Stimulated activated CD8-positive, alpha-beta memory T cell treated with anti-CD3 and anti-CD28 coated beads, Interleukin-2, amount 100 ng/mL, for 48 hours (primary cell): Measurements from ENCODE around the gene TMEM167B.
"Not testable (repeated sequence)": the region's sequence is repeated elsewhere in the genome, so short reads cannot be mapped to it uniquely, and the experiment has no call there.

Experiments
- DNase-seq, 2 donors: peaks; one replicate each; pipeline ENCODE4 v3.0.0-alpha.2; 2020; ENCODE audit warnings: low read depth in 2 of 2

Gene TMEM167B

DNA sequence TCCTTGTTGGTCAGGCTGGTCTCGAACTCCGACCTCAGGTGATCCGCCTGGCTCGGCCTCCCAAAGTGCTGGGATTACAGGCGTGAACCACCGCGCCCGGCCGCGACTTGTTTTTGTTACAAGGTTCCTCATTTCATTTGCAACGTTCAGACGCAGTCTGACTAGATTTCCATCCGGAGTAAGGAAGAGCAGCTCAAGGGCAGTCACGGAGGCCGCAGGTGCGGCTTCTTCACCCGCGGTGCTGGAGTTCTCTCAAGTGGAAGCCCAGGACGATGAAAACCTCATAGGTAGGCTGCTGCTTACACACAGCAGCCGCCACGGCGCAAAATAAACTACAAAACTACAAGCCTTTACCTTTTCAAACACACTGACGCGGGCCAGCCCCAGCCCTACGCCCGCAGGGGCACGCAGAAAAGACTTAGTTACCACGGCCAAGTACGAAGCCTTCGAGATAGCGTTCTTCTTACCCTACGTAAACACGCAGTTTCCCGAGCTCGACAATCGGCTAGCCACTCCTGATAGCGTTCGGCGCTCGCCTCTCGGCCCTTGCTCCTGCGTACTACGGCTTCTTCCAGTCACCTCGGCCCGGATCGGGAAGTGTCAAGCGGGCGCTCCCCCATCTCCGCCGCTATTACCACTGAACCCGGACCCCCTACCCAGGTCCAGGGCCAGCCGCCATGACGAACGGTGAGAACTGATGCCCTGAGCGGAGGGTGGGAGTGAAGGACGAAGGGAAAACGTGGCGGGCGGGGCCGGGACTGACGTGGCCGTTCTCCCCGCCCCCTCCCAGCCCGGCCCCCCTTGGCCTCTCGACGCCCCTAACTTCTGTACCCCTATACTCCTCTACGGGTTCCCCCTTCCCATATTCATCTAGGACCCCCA lies at the start of gene TMEM167B:
TMEM167B (plus strand) TSS at position 569 of the 882 bp plus-strand sequence; CDS start at position 678, 109 bp downstream.
- peak; percentile 73 to 81 for DNase-seq

GRCh38 chr1:109040989-109041620 lies 49.5 kb upstream of the TMEM167B start:
- DNase-seq: peak; percentile 9 to 16

- DNase-seq: peak; percentile 89 to 93
Measured at GRCh38 chr1:109041621-109042468, 48.7 kb upstream of the TMEM167B start, which contains the start of gene WDR47. WDR47 (minus strand) TSS chr1:109042102; CDS start chr1:109023512, 18,590 bp downstream.

GRCh38 chr1:109045595-109045994 lies 45.0 kb upstream of the TMEM167B start:
- no peak for DNase-seq

GRCh38 chr1:109046671-109047070 lies 43.9 kb upstream of the TMEM167B start:
- no peak for DNase-seq

DNA sequence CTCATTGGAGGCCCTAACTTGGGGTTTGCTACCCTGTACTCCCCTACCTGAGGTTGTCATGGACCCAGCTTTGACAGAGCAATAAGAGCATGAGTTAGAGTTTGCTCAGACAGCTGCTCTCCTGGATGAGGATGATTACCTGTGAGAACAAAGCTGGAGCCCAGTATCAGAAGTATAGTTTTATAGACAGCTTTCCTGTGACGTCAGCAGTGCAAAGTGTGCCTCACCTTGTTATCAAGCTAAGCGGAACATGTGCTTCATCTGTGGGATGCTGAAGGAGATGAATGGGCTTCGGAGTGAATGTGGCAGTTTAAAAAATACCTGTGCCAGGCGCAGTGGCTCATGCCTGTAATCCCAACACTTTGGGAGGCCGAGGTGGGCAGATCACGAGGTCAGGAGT lies 43.2 kb upstream of the TMEM167B start:
- DNase-seq: no peak

DNA sequence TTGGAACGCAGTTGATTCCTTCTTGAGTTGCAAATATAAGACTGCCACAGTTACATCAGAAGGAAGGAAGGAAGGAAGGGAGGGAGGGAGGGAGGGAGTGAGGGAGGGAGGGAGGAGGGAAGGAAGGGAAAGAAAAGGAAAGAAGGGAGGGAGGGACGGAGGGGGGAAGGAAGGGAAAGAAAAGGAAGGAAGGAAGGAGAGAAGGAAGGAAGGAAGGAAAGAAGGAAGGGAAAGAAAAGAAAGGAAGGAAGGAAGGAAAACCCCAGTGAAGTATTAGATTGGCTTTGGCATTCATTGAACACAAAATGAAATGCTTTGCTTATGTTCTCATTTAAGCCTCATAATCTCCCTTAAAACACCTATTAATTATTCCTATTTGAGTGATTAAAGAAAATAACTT lies 42.2 kb upstream of the TMEM167B start:
- DNase-seq: no peak

- DNase-seq: no peak
Measured at GRCh38 chr1:109050228-109050995, 40.2 kb upstream of the TMEM167B start.

GRCh38 chr1:109052145-109052544 lies 38.4 kb upstream of the TMEM167B start:
- DNase-seq: not testable (repeated sequence)

DNA sequence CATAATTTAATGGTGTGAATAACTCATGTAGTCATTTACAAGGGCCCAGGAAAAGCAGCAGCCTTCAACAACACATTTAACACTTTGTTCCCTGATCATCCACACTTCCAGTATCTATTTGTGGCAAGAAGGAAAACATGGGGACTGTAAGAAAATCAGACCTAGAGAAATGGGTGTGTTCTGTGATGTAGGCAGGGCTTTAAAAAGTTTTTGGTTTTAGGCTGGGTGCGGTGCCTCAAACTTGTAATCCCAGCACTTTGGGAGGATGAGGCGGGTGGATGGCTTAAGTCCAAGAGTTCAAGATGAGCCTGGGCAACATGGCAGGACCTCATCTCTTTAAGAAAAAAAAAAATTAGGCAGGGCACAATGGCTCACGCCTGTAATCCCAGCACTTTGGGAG lies 34.5 kb upstream of the TMEM167B start:
- DNase-seq: no peak

- no peak for DNase-seq
Measured at GRCh38 chr1:109059026-109059425, 31.5 kb upstream of the TMEM167B start.

DNA sequence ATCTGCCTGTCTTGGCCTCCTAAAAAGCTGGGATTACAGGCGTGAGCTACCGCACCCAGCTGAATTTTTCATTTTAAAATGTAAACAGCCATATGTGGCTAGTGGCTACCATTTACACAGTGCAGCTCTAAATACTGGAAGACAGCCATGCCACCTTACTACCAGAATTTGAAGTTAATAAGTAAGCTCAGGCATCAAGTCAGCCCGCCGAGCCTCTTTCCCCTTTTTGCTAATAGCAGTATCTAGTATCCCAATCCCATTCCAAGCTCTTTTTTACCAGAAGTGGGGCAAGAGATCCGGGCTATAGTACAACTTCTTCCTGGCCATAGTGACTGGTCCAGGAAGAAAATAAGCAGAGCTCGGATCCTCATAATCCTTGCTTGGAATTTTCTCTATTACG lies 29.9 kb upstream of the TMEM167B start:
- no peak for DNase-seq

GRCh38 chr1:109061183-109061582 lies 29.4 kb upstream of the TMEM167B start:
- no peak for DNase-seq

DNA sequence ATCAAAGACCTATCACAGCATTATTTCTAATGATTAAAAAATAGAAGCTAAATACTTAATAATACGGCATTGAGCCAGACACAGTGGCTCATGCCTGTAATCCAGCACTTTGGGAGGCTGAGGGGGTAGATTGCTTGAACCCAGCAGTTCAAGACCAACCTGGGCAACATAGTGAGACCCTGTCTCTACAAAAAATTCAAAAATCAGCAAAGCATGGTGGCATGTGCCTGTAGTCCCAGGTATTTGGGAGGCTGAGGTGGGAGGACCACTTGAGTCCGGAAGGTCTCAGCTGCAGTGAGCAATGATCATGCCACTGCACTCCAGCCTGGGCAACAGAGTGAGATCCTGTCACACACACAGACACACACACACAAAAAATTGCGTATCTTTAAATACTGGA lies 25.4 kb upstream of the TMEM167B start:
- DNase-seq: no peak

DNA sequence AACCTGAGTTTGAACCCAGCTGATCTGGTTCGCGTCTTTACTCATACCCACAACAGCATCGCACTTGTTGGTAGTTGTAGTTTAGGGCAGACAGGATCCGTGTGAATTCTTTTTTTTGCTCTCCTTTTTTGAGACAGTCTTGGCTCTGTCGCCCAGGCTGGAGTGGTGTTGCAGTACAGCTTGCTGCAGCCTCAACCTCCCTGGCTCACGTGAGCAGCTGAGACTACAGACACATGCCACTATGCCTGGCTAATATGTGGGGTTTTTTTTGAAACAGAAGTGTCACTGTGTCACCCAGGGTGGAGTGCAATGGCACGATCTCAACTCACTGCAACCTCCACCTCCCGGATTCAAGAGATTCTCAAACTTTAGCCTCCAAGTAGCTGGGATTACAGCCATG lies 22.7 kb upstream of the TMEM167B start:
- no peak for DNase-seq

DNA sequence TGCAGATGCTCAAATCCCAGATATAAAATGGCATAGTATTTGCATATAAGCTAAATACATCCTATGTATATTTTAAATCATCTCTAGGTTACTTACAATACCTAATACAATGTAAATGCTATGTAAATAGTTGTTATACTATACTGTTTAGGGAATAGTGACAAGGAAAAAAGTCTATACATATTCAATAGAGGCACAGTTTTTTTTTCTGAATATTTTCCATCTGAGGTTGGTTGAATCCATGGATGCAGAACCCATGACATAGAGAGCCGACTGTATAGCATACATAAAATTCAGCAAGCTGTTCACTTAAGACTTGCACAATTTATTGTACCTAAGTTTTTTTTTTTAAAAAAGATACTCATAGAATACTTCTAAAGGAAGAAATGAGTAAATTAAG lies 21.3 kb upstream of the TMEM167B start:
- DNase-seq: no peak

GRCh38 chr1:109075531-109076490 lies 14.8 kb upstream of the TMEM167B start, which contains the start of gene TAF13:
TAF13 (minus strand) TSS chr1:109076003; CDS start chr1:109075947, 56 bp downstream.
- peak; percentile 85 to 87 for DNase-seq

GRCh38 chr1:109078317-109078716 lies 12.2 kb upstream of the TMEM167B start:
- no peak for DNase-seq

DNA sequence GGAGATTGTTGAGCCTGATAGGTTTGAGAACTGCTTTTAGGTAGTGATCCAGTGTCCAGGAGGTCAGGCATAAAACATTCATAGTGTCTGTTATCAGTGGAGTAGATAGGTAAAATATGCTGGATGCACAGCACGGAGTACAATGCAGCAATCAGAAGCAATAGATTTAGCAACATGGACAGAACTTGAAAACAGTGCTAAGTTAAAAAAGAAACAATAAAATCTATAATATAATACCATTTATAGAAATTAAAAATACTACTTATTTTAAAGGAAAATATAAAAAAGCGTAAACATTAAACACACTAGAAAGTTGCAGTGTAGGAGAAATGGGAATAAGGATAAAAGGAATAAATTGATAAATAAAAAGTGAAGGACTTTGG lies 11.3 kb upstream of the TMEM167B start:
- DNase-seq: no peak
